ENCODE results near the gene HTR1E.
"Not testable (repeated sequence)": the region's sequence is repeated elsewhere in the genome, so short reads cannot be mapped to it uniquely, and the experiment has no call there.

Gene HTR1E, protein sequence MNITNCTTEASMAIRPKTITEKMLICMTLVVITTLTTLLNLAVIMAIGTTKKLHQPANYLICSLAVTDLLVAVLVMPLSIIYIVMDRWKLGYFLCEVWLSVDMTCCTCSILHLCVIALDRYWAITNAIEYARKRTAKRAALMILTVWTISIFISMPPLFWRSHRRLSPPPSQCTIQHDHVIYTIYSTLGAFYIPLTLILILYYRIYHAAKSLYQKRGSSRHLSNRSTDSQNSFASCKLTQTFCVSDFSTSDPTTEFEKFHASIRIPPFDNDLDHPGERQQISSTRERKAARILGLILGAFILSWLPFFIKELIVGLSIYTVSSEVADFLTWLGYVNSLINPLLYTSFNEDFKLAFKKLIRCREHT

DNA sequence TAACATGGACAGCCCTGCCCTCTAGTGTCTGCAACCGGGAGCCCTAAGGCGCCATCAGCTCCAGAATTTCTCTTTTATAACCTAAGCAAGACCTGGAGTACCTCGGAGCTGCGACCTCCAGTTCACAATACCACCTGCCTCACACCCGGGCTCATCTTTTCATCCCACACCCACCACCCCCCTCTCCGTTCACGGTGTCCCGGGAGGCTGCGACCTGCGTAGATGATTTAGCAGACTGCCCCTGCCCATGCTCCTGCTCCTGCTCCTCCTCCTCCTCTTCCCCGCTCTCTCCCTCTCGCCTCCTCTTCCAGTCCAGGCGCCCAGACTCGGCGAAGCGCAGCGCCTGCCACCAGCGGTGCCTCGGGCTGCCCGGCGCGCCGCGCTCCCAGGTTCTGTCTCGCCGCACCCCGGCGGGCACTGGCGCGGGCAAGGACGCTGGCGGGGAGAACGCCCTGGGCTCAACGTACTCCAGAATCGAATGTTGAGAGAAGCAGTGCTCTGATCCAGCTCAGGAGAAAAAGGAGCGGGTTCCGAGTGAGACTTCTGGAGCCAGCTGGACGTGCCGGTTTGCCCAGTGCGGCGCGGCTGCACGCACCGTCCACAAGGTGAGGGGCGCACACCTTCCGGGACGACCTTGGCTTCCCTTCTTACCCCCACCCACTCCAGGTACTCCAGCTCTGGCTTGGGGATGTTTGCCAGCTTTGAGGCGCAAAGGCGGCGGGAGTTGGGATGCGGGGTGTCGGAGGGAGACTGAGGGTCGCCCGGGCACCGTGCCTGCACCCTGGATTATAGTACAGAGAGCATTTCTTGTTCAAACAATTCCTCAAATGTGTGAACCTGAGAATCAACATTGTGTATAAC is at the start of gene HTR1E:
Gene HTR1E, plus strand, starts transcription at position 310 of the 861 bp plus-strand sequence. CDS start 77,807 bp downstream, outside the sequence.
- DNase-seq, result no peak

DNA sequence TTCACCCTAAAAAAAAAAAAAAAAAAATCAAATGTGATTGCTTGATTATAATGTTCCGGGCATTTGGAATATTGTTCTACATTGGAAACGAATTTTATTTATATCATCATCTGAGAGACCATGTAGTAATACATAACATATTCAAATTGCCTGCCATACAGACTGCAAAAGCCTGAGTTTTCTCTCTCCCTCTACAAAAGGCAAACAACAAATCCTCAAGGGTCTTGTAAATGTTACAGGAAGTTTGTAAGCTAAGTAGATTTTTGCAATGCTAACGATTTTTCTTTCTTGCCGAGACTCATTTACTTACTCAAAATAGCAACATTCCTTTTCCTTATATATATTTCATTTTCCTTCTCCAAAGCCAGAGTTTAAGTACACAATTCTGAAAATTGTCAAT is 49.0 kb upstream of the HTR1E start:
- no peak for DNase-seq

DNA sequence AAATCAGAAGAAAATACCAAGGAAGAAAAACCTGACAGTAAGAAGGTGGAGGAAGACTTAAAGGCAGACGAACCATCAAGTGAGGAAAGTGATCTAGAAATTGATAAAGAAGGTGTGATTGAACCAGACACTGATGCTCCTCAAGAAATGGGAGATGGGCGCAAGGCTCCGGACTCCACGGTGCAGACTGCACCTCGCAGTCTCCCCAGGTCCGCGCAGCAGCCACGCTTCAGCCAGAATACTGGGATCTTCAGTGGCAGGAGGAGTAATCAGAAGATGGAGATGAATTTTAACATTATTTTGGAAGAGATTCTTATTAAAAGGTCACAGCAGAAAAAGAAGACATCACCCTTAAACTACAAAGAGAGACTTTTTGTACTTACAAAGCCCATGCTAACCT is 40.1 kb upstream of the HTR1E start:
- DNase-seq, result not testable (repeated sequence)

DNA sequence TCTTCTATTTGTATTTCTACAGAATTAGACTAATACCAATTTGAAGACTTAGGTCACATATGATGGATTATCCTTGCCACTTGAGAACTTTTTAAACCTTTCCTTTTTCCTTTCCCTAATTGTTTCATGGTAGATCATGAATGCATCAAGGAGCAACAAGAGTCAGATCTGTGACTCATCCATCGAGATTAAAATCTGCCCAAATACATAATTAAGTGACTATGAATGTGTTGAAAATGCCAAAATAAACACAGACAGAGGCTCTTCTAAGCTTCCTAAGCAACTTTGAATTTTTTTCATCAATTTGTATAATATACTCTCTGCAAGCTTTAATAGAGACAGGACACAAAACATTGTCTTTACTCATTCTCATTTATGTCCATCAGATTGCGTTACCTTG is 23.5 kb upstream of the HTR1E start:
- DNase-seq, result no peak

DNA sequence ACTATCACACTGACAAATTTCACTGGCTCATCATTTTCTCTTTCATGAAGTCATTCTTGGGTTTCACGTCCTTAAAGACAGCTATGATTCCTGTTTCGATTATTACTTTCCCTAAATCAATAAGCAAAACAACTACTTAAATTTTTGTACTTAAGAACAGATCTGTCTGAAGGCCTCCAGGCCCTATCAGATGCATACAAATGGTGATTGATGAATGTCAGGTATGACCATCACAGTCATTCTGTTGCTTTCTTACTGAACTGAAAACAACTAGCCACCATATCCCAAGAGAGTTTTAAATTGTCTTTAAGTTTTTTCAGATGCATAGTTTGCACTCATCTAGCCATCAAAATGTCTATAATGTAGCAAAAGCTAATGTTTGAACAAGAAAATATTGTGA is 20.9 kb upstream of the HTR1E start:
- DNase-seq, result no peak

DNA sequence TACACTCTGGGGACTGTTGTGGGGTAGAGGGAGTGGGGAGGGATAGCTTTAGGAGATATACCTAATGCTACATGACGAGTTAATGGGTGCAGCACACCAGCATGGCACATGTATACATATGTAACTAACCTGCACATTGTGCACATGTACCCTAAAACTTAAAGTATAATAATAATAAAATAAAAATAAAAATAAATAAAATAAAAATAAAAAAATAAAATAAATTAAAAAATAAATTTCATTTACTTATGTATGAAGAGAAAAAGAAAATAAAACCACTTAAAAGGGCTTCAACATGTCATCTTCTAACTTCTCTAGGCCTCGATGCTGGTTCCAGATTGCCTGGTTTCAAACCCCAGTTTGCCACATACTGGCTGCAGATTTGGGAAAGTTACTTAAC is 10.2 kb upstream of the HTR1E start:
- not testable (repeated sequence) for DNase-seq

DNA sequence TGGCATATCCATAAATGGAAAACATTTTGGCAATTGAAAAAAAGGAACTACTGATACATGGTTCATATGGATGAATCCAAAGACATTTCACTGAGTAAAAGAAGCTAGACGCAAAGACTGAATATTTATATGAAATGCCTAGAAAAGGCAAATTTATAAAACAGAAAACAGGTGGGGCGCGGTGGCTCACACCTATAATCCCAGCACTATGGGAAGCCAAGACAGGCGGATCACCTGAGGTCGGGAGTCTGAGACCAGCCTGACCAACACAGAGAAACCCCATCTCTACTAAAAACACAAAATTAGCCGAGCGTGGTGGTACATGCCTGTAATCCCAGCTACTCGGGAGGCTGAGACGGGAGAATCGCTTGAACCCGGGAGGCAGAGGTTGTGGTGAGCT is 9.5 kb upstream of the HTR1E start:
- DNase-seq, result not testable (repeated sequence)

DNA sequence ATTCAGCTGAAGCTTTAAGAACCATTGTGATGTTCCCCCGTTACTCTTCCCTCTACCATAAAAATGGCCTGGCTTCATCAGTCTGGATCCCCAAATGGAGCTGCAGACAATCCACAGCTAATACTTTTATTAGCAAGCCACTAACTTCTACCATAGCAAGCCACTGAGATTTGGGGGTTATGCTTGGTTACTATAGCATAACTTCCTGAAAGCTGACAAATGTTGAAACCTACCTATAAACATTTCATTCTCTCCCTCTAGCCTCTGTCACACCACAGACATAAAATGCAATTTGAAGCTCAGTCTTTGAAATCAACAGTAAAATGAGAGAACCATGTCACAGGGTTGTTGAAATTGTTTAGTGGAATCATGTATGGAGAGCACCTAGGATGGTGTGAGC is 3.0 kb upstream of the HTR1E start:
- DNase-seq, result no peak

DNA sequence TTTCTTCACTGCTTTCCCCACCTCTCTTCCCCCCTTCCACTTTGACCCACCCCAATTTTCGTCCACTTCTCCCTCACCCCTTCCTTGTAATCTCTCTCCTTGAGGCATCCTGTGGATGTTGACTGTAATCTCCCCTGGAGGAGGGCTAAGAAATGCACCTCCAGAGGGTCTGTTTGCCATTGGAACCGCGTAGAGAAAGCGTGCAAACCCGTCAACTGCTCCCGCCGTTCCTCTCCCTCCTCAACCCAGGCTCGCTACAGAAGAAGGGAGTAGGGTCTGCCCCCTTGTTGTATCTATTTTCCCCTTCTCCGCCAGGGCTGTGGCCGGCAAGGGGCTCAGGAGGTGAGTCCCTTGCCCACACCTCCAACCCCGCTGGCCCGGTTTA is 502 bp upstream of the HTR1E start:
- DNase-seq, result no peak

DNA sequence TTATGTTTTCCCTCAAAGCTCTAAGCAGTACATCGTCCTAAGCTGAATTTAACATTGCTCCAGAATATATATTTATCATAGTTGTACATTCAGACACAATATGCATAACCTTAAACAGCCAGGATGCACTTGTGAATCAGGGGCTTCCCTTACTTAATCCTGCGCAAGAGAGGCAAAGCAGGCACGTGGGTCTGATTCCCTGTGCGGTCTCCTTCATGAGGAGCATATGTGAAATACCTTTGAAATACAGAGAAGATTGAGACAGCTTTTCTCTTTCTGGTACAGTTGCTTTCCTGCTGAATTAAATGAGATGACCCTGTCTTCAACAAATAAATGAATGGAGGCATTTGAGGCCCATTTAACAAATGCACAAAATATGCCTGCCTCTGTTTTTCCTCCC is 1.5 kb downstream of the HTR1E start:
- no peak for DNase-seq

DNA sequence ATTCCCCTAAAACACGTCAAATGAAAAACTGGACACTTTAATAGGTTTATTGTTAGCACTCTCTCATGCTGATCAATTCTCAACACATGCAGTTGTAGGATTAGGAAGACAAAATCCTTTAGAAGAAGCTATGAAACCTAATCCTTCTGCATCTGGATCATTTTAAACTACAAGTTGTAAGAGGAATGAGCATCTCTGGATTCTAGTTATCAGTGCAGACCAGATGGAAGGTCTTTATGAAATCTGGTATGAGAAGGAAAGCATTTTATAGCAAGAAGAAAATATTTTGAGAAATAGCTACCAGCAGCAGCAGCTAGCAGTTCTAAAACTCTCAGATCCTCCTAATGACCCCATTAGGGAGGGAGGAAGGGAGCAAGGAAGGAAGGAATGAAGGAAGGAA is 4.1 kb downstream of the HTR1E start:
- DNase-seq, result no peak

DNA sequence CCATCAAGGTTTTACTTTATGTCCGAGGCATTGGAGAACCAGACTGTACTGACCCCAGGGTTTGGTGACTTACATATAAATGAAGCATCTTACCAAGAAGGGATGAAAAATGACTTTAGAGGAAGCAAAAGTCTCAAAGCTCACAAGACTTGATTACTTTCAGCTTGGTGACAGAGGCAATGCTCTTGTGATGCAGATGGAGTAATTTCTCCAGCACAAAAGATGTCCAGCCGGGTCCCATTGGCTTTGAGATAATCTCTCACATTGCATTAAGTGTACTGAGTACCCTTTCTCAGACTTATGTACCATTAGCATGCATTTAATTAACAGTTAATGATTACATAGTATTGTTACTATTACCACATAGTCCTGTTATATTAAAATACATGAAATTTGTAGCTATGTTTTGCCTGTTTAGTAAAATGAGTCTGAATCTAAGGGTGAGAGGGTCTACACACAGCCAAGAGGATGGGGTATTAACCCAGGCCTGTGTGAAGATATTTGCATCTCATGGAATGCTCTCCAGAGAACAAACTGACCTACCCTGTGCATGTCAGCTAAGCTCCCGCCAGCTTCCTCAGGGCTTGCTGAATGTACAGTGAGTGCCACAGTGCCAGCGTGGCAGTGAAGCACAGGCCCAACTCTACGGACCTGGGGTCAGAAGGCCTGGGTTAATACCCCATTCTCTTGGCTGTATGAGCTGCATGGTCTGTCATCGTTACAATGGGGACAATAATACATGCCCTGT is 5.6 kb downstream of the HTR1E start:
- no peak for DNase-seq

DNA sequence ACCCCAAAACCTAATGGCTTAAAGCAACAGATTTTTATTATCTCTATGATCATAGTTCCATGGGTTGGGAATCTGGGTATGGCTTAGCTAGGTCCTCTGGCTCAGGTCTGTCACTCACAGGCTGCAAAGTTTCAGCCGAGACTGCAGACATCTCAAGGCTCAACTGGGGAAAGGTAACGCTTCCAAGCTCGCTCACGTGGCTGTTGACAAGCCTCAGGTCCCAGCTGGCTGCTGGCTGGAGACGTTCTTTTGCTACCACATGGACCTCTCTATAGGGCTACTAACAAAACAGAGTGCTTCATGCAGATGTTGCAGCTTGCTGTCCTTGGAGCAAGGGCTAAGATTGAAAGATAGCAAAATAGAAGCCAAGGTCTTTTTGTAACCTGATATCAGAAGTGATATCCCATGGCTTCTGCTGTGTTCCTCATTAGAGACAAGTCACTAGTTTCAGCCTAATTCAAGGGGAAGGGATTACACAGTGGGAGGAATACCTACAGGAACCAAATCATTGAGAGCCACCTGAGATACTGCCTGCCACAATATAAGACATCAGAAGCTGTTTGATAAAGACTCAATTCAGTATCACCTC is 6.6 kb downstream of the HTR1E start:
- DNase-seq, result no peak

DNA sequence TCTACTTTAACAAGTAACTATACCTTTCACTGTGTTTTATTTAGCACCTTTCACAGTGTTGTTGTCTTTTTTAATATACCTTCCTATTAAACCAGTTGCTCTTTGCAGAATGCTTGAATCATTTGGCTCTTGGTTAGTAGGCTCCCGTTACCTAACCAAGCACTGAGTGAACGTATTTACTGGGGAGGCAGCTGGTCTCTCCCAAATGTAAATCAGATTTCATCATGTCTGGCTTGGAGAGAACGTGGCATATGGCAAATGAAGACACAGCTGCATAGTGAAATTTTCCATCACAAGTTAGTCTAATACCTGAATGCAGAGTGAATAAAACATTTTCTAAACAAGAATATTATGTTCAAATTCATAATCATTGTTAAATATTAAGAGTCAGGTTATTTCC is 12.4 kb downstream of the HTR1E start:
- DNase-seq, result no peak

DNA sequence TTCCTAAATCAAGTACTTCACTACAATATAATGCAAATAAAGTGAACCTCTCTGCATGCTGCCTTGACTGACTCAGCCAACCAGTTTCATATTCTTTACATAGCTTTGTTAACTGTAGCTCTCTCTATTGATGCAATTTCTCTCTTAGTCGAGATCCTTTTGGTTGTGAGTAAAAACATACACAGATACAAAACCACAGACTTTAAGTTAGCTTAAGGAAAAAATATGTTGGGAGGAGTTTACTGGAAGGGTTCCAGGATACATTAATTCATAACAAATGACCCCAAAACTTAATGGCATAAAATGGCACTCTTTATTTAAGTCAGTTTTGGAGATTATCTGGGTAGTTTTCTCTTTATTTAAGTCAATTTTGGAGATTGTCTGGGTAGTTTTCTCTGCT is 15.7 kb downstream of the HTR1E start:
- no peak for DNase-seq

DNA sequence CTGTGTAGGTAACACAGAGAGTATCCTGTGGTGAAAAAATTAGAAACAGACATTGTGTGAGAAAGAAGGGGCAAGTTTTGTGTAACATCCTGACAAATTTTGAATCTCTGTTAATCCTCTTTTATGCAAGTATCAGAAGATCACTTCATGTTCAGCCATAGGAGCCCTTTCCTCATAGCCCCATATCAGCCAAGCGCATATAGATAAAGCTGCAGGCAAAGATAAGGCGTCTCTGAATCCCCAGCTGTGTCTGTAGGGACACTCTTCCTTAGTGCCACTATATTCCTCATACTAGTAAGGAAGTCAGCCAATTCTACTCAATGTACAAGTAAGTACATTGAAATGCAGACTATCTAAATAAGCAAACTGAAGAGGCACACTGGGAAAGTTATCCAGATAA is 22.3 kb downstream of the HTR1E start:
- no peak for DNase-seq

DNA sequence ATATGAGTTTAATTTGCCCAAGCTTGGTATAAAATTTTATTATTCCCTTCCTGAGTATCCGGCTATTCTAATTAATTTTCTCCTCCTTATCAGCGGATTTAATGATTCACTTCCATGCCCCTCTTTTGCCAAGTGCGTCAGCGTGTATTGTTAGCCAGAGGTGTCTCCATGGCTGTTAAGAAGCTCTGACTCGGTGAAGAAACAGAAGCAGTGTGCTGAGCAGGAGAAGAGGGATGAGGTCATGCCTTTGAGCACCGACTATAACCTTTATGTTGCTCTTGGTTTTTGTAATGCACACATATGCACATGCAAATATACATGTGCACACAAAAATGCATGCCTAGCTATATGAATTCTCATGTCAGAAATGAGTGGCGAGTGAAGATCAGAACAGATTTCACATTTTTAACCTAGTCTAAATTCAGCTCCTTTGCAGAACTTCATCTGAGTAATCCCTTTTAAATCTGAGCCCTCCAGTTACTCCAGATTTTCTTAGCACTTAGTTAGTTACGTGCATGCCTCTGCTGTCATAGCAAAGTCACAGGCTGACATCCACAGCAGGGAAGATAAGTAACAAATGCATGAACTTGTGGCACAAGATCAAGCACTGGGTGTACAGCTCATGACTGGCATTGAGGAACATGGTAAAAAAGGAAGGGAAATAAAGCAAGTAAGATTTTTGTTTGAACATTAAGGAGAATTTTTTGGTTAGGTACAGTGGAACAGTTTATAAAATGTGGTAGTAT is 24.3 kb downstream of the HTR1E start:
- DNase-seq, result no peak

DNA sequence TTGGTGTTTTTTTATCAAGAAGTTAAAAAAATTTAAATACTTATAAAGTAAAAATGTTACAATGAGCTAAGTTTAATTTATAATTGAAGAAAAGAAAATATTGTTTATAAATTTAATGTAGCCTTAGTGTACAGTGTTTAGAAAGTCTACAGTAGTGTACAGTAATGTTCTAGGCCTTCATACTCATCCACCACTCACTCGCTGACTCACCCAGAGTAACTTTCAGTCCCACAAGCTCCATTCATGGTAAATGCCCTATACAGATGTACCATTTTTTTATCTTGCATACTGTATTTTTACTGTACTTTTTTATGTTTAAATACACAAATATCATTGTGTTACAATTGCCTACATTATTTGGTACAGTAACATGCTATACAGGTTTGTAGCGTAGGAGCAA is 26.0 kb downstream of the HTR1E start:
- no peak for DNase-seq

DNA sequence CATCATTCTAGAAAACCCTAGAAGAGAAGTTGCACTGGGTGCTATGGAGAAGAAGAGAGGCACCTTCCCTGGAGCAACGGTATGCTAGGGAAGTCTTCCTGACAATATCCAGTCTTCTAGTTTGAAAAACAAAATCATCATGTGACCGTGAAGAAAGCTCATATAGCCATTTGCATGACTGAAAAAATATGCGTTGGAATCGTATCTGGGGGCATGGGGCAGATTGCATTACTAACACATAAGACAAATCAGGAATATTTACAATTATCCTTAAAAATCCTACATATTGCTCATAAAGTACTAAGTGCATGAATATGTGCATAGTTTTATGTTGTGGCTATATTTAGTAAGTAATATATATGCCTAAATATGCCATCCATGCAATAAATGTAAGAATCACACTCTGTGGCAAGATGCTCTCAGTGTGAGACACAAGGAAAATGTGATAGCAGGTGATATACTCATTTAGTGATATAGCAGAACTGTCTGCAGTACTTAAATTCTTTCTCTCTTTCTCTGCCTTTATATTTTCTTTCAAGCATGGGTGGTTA is 26.8 kb downstream of the HTR1E start:
- DNase-seq, result no peak

DNA sequence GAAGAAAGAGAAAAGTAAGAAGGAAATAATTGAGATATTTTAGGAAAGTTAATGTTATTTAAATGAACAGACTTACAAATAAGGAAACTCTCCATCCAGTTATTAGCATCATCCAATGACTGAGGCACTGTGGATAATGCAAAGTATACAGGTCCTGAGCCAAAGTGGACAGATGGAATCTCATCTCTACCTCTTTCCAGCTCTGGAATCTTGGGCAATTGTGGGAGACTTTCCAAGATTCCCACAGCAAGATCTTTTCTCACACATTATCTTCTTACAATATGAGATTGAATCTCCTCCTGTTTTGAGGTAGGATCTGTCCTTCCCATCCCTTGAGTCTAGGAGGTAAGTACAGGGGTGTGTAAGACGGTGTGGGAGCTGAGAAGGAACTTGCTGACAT is 28.9 kb downstream of the HTR1E start:
- no peak for DNase-seq

DNA sequence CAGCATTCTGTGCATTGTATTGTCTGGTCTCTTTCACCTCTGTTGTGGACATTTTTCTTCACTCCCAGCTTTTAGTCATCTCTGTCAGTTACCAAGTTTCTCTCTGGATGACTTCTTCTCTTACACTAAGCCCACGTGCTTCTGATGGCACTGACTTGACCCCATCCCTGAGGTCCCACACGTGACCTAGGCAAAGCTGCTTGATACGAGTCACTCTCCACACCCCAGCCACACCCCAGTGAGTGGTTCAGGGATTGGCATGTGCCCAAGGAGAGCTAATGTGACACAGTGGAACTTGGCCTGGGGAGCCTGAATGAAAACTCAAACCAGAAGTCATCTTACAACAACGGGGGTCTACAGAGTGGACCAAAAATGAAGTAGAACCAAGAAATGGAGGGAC is 32.2 kb downstream of the HTR1E start:
- no peak for DNase-seq

DNA sequence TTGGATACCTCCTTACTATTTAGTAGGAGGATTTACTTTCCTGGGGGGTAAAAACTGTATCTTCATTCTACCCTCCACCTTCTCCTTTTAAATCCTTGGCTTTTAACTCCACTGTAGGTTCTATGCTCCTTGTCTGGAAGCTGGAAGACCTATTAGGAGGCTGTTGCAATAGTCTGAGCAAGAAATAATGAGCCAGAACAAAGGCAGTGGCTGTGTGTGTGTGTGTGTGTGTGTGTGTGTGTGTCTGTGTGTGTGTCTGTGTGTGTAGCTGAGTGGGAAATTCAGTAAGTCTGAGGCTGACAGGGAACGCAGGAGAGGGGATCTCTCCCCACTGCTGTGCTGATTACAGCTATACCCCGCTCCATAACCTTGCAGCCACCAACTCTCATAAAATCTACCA is 35.8 kb downstream of the HTR1E start:
- DNase-seq, result no peak

All from activated CD4-positive, CD25-positive, alpha-beta regulatory T cell (primary cell).